ENCODE measurements around the gene SORBS2.

SORBS2 gene

DNA sequence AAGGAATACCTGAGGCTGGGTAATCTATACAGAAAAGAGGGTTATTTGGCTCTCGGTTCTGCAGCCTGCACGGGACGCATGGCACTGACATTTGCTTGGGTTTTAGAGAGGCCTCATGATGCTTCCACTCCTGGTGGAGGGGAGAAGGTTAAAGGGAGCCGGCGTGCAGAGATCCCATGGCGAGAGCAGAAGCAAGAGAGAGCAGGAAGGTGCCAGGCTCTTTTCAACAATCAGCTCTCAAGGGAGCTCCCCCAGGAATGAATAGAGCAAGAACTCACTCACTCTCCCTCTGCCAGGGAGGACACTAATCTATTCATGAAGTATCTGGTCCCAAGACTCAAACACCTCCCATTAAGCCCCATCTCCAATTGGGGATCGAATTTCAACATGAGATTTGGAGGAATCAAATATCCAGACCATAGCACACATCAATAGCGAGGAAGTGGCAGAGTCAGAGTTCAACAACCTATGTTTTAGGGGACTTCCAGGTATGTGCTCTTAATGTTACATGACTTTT is 109.8 kb downstream of the SORBS2 start:
- TF ChIP-seq, protein P1, sequence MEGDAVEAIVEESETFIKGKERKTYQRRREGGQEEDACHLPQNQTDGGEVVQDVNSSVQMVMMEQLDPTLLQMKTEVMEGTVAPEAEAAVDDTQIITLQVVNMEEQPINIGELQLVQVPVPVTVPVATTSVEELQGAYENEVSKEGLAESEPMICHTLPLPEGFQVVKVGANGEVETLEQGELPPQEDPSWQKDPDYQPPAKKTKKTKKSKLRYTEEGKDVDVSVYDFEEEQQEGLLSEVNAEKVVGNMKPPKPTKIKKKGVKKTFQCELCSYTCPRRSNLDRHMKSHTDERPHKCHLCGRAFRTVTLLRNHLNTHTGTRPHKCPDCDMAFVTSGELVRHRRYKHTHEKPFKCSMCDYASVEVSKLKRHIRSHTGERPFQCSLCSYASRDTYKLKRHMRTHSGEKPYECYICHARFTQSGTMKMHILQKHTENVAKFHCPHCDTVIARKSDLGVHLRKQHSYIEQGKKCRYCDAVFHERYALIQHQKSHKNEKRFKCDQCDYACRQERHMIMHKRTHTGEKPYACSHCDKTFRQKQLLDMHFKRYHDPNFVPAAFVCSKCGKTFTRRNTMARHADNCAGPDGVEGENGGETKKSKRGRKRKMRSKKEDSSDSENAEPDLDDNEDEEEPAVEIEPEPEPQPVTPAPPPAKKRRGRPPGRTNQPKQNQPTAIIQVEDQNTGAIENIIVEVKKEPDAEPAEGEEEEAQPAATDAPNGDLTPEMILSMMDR (IDR thresholded peaks at IDR 0.05; ENCODE audit: borderline replicate concordance, insufficient read depth, low read depth, low read length) = no peak
- no peak overlapping the region for H3K4me3 ChIP-seq (ENCODE audit: low read depth, low read length)

DNA sequence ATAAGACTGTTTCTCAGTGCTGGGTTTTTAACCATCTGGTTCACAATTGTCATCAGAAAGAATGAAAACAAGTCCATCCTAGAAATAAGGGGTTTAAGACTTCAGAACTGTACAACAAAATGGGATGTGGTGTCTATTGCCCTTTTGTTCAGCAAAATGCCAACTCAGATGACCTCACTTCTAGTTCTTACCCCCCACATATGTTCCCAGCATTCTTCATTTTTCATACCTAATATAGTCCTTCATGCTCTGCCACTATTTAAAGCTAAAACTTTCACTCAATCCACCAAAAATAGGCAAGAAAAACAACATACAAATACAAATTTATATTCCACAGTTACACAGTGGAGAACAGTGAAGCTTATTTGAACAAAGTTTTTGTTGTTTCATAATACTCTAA is 111.4 kb downstream of the SORBS2 start:
- TF ChIP-seq, protein P1 (IDR thresholded peaks at IDR 0.05; ENCODE audit: borderline replicate concordance, insufficient read depth, low read depth, low read length) = no peak
- no peak overlapping the region for H3K4me3 ChIP-seq (ENCODE audit: low read depth, low read length)

DNA sequence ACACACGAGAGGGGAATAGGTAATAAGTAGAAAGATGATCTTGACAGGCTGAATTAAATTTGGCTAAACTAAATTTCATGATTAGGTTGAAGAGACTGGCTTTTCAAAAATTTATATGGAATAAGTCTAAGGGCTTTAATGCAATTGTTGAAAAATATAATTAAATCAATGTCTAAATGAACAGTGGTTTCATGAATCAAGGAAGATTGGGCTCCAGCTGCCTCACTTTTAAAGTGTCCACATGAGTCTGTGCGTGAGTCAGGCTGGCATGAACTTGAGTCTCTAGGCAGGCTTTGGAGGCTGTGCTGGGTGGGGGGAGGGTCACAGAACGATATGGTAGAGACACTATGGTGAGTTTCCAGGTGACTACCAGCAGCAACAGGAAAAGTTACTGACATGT is 111.9 kb downstream of the SORBS2 start:
- TF ChIP-seq, protein P1 (IDR thresholded peaks at IDR 0.05; ENCODE audit: borderline replicate concordance, insufficient read depth, low read depth, low read length) = no peak
- H3K4me3 ChIP-seq (ENCODE audit: low read depth, low read length) = no peak overlapping the region

DNA sequence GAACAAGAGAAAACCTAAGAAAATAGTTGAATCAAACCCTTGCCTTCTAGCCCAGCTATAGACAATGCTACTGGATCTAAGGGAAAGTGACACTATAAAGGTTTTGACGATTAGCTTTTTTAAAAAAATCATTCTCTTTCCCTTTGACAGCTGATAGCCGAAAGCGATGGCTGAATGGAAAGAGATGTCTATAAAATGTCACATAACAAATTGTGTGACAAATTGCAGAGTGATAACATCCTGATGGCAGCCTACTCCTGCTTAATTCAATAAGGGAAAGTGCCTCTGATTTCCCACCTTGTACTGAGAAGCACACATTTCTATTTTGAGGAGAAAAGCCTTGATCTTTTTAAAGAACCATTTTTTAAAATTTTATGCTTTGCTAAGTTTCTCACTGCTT is 114.5 kb downstream of the SORBS2 start:
- no peak overlapping the region for H3K4me3 ChIP-seq (ENCODE audit: low read depth, low read length)
- TF ChIP-seq, protein P1 (IDR thresholded peaks at IDR 0.05; ENCODE audit: borderline replicate concordance, insufficient read depth, low read depth, low read length) = no peak

DNA sequence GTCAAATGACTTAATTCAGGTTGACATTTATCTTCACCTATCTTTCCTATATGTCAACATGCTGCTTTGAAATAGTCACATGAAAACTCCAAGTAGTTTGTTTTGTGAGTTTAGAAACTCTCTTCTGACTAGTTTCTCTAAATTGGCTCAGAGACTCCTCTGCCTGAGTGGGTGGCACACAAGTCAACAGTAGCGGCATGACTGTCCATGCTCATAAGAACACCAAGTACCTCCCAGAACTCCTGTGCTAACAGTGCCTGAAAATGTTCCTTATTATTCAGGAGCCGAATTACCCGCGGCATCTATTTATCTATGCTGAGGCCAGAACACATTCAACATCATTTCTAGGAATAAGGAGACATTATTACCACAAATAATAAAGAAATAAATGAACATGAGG is 116.3 kb downstream of the SORBS2 start:
- TF ChIP-seq, protein P1 (IDR thresholded peaks at IDR 0.05; ENCODE audit: borderline replicate concordance, insufficient read depth, low read depth, low read length) = no peak

DNA sequence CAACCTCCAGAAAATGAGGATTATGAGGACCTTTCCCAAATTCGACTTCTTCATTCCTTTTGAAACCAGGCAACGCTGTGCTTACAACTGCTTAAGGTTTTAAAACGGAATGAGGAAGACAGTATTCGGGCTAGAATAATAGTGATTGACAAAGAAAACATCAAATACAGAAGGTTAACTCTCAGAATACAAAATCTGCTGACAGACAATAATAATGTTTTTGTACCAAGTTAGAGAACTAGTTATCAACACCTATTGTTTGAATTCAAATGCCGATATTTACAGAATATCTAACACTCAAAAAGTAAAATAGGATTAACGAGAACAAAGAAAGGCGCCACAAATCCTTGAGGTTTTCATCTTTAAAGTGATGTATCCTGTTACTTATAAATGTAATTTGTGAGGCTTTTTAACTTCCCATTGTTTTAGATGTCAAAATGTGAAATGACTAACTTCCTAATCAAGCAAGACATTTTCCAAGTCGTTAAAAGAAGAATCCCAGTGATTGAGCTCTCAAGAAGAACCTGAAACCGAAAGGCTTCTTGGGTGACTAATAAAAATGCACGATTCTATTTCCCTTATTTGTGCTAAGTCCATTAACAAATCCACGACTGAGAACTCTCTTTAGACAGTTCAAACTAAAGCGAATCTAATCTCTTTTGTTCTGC is 118.3 kb downstream of the SORBS2 start:
- TF ChIP-seq, protein P1 (IDR thresholded peaks at IDR 0.05; ENCODE audit: borderline replicate concordance, insufficient read depth, low read depth, low read length) = no peak
- H3K4me3 ChIP-seq (ENCODE audit: low read depth, low read length) = no peak overlapping the region

More for the DNA sequence above, 116.3 kb downstream of the SORBS2 start:
- H3K4me3 ChIP-seq (ENCODE audit: low read depth, low read length) = no peak overlapping the region

DNA sequence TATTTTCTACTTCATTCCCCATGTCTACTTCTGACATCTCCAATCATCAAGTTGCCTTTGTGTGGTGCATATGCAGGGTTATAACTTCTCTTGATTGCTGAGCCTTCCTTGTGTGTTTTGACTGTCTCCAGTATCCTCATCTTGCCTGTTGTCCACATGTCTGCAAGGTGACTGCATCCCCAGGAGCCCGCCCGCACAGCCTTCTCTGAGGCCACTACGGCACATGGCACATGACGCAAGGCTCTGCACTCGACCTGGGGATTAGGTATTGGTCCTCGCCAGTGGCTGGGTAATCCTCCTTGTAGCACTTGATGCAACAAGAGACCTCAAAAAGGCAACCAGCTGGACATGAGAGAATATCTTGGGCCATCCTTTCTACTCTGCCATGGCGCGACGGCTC is 122.6 kb downstream of the SORBS2 start:
- TF ChIP-seq, protein P1 (IDR thresholded peaks at IDR 0.05; ENCODE audit: borderline replicate concordance, insufficient read depth, low read depth, low read length) = no peak
- H3K4me3 ChIP-seq (ENCODE audit: low read depth, low read length) = no peak overlapping the region
